Mammary epithelial cell (primary cell): Measurements from ENCODE around the gene JAKMIP3.

Experiments used
- EZH2 ChIP-seq: IDR thresholded peaks from 2 replicates; pipeline ENCODE4 v1.6.1; 2012; ENCODE audit warnings: low read length, inconsistent platforms, borderline replicate concordance
- TF ChIP-seq, protein P1 (sequence below), 2 donors: IDR thresholded peaks in 1 of 2; conservative IDR thresholded peaks in 1 of 2; 2 replicates each; pipeline ENCODE4 v1.5.1; 2011 to 2012; ENCODE audit warnings: inconsistent platforms in 2 of 2, low read length in 2 of 2, mild to moderate bottlenecking in 2 of 2, control low read depth in 1 of 2, low read depth in 1 of 2; ENCODE audit not compliant: insufficient read depth in 1 of 2; ENCODE audit errors: extremely low read depth in 1 of 2

DNA sequence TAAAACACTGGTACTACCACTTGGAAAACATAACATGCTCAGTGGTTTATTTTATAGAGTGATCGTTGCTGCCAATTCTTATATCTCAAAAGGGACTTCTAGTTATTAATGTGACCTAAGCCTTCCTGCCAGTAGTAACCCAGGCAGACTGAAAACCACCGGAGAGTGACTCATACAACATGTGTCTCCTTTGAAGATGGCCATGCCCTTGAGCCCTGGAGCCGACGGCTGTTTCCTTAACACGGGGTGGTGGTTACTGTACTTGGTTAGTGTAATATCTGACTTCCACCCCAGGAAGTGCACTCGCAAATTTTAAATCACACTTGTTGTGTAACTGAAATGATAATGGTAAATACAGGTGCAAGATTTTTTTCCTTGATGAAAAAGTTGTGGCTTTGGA is 30.5 kb downstream of the JAKMIP3 start:
- TF ChIP-seq, protein P1, sequence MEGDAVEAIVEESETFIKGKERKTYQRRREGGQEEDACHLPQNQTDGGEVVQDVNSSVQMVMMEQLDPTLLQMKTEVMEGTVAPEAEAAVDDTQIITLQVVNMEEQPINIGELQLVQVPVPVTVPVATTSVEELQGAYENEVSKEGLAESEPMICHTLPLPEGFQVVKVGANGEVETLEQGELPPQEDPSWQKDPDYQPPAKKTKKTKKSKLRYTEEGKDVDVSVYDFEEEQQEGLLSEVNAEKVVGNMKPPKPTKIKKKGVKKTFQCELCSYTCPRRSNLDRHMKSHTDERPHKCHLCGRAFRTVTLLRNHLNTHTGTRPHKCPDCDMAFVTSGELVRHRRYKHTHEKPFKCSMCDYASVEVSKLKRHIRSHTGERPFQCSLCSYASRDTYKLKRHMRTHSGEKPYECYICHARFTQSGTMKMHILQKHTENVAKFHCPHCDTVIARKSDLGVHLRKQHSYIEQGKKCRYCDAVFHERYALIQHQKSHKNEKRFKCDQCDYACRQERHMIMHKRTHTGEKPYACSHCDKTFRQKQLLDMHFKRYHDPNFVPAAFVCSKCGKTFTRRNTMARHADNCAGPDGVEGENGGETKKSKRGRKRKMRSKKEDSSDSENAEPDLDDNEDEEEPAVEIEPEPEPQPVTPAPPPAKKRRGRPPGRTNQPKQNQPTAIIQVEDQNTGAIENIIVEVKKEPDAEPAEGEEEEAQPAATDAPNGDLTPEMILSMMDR (conservative IDR thresholded peaks at IDR 0.05 in 1 of 2, IDR thresholded peaks at IDR 0.05 in 1 of 2; ENCODE audit: extremely low read depth in 1 of 2, insufficient read depth in 1 of 2, low read depth in 1 of 2, low read length in 2 of 2): no peak
- no peak for TF ChIP-seq EZH2
